GM23338 (cell line): ENCODE data around the gene HACD1. TPM values are rescaled to one million over a fixed set of nuclear protein-coding genes. Genes with fewer than 3 reads are reported as not detected.

Source experiments
- ATAC-seq: fragments of 200-7000 bp; cut with Tn5 transposase; 3 replicates; pipeline ENCODE4 v1.9.1; 2020
- DNase-seq: peaks from one replicate; pipeline ENCODE4 v3.0.0-alpha.2; 2015; ENCODE audit warnings: low spot score
- H2AFZ ChIP-seq: fragments of 200-600 bp; sonication (generic); 2 replicates; pipeline ENCODE4 v1.8.0; 2016; ENCODE audit warnings: antibody characterized with exemption, mild to moderate bottlenecking, moderate library complexity
- H3F3A ChIP-seq: fragments of 200-600 bp; sonication (generic); replicated peaks from 2 replicates; pipeline ENCODE4 v1.8.0; 2017; ENCODE audit warnings: antibody characterized with exemption, mixed run types, low read depth
- H3K27ac ChIP-seq: fragments of 200-600 bp; sonication (generic); 2 replicates; pipeline ENCODE4 v1.6.1; 2016; ENCODE audit warnings: low read depth
- H3K27me3 ChIP-seq: fragments of 200-600 bp; sonication (generic); 2 replicates; pipeline ENCODE4 v1.8.0; 2016; ENCODE audit warnings: mild to moderate bottlenecking, mixed run types, moderate library complexity; ENCODE audit not compliant: insufficient read depth
- H3K36me3 ChIP-seq: fragments of 200-600 bp; sonication (generic); 2 replicates; pipeline ENCODE4 v1.8.0; 2016; ENCODE audit warnings: mild to moderate bottlenecking; ENCODE audit not compliant: insufficient read depth
- H3K4me1 ChIP-seq: fragments of 200-600 bp; sonication (generic); 2 replicates; pipeline ENCODE4 v1.8.0; 2016; ENCODE audit warnings: mild to moderate bottlenecking, moderate library complexity; ENCODE audit not compliant: insufficient read depth
- H3K4me2 ChIP-seq: fragments of 200-600 bp; sonication (generic); 2 replicates; pipeline ENCODE4 v1.7.1; 2017; ENCODE audit warnings: mixed run types
- H3K4me3 ChIP-seq: fragments of 200-600 bp; sonication (generic); 2 replicates; pipeline ENCODE4 v1.6.1; 2016; ENCODE audit warnings: mixed run types
- H3K79me2 ChIP-seq: fragments of 200-600 bp; sonication (generic); replicated peaks from 2 replicates; pipeline ENCODE4 v1.8.0; 2017; ENCODE audit warnings: mild to moderate bottlenecking; ENCODE audit not compliant: insufficient read depth
- H3K9me2 ChIP-seq: fragments of 200-600 bp; sonication (generic); 2 replicates; pipeline ENCODE4 v1.8.0; 2017; ENCODE audit not compliant: insufficient read depth
- H4K20me1 ChIP-seq: fragments of 200-600 bp; sonication (generic); replicated peaks from 2 replicates; pipeline ENCODE4 v1.8.0; 2017; ENCODE audit warnings: mild to moderate bottlenecking; ENCODE audit not compliant: insufficient read depth
- H3K27ac Mint-ChIP-seq: 2 replicates; pipeline ENCODE4 v1.8.0; 2020; ENCODE audit warnings: inconsistent platforms, mild to moderate bottlenecking, moderate library complexity, mixed read lengths
- H3K27me3 Mint-ChIP-seq: 3 replicates; pipeline ENCODE4 v1.8.0; 2022; ENCODE audit warnings: low read depth, mild to moderate bottlenecking, moderate library complexity, mixed read lengths, inconsistent platforms; ENCODE audit not compliant: insufficient read depth, poor library complexity
- H3K36me3 Mint-ChIP-seq: 3 replicates; pipeline ENCODE4 v1.8.0; 2021; ENCODE audit warnings: low read depth, mild to moderate bottlenecking, inconsistent platforms, moderate library complexity, mixed read lengths
- H3K4me1 Mint-ChIP-seq: 3 replicates; pipeline ENCODE4 v1.8.0; 2020; ENCODE audit warnings: mild to moderate bottlenecking, inconsistent platforms, mixed read lengths
- H3K4me3 Mint-ChIP-seq: 3 replicates; pipeline ENCODE4 v1.8.0; 2021; ENCODE audit warnings: moderate library complexity, mild to moderate bottlenecking, inconsistent platforms, mixed read lengths
- H3K9me3 Mint-ChIP-seq: 3 replicates; pipeline ENCODE4 v1.8.0; 2020; ENCODE audit warnings: moderate library complexity, mild to moderate bottlenecking, inconsistent platforms, mixed read lengths
- CREB1 ChIP-seq: fragments of 250-450 bp; sonication (Bioruptor Pico); IDR thresholded peaks from 2 replicates; pipeline ENCODE4 v1.5.0; 2020; ENCODE audit warnings: low read depth, mild to moderate bottlenecking, moderate library complexity
- ETS1 ChIP-seq: IDR thresholded peaks from 2 replicates; pipeline ENCODE4 v1.6.1; 2016; ENCODE audit warnings: antibody characterized with exemption
- EZH2 ChIP-seq: fragments of 200-600 bp; sonication (generic); IDR thresholded peaks from one replicate; pipeline ENCODE4 v1.8.0; 2017; ENCODE audit warnings: antibody characterized with exemption, mild to moderate bottlenecking, low read depth; ENCODE audit not compliant: unreplicated experiment
- EZH2phosphoT487 ChIP-seq: fragments of 200-600 bp; sonication (generic); IDR thresholded peaks from one replicate; pipeline ENCODE4 v1.8.1; 2018; ENCODE audit warnings: antibody characterized with exemption; ENCODE audit not compliant: unreplicated experiment
- JUNB ChIP-seq: IDR thresholded peaks from one replicate; pipeline ENCODE4 v1.6.1; 2016; ENCODE audit warnings: antibody characterized with exemption; ENCODE audit not compliant: unreplicated experiment
- NANOG ChIP-seq: IDR thresholded peaks from 2 replicates; pipeline ENCODE4 v1.6.1; 2016; ENCODE audit warnings: antibody characterized with exemption, borderline replicate concordance
- POLR2AphosphoS5 ChIP-seq: IDR thresholded peaks from 2 replicates; pipeline ENCODE4 v1.6.1; 2016; ENCODE audit warnings: antibody characterized with exemption, low read depth
- REST ChIP-seq: IDR thresholded peaks from one replicate; pipeline ENCODE4 v1.6.1; 2018; ENCODE audit warnings: antibody characterized with exemption; ENCODE audit not compliant: unreplicated experiment
- STAT1 ChIP-seq: IDR thresholded peaks from one replicate; pipeline ENCODE4 v1.6.1; 2016; ENCODE audit warnings: antibody characterized with exemption; ENCODE audit not compliant: unreplicated experiment
- ZNF114 ChIP-seq: fragments of 250-450 bp; sonication (Bioruptor Pico); IDR thresholded peaks from 2 replicates; pipeline ENCODE4 v1.5.0; 2020; ENCODE audit warnings: mild to moderate bottlenecking, moderate library complexity
- ZNF331 ChIP-seq: fragments of 250-450 bp; sonication (Bioruptor Pico); IDR thresholded peaks from 2 replicates; pipeline ENCODE4 v1.5.0; 2020; ENCODE audit warnings: low read depth, mild to moderate bottlenecking, moderate library complexity
- polyA plus RNA-seq: library from polyadenylated mRNA; unstranded; fragments of >200 nt; fragmentation: Nextera tagmentation; extraction: Ambion mirVana; gene quantifications from 2 replicates; pipeline ENCODE4 v1.2.1, GENCODE V29; 2016
- total RNA-seq: library from RNA; depleted of rRNA; stranded (reverse); fragments of >200 nt; shearing (Covaris generic); gene quantifications from 2 replicates; pipeline ENCODE4 v1.2.3, GENCODE V29; 2014
- TF ChIP-seq, protein P1 (sequence below), 2 experiments: fragments of 200-600 bp in 1 of 2; sonication (generic) in 1 of 2; conservative IDR thresholded peaks; 2 replicates each; pipeline versions ENCODE4 v1.5.1 to v1.6.1; 2016 to 2017; ENCODE audit warnings: antibody characterized with exemption in 2 of 2, low read depth in 2 of 2, mild to moderate bottlenecking in 2 of 2, moderate library complexity in 1 of 2
- TF ChIP-seq, protein P2 (sequence below): fragments of 250-450 bp; sonication (Bioruptor Pico); IDR thresholded peaks from 2 replicates; pipeline ENCODE4 v1.5.0; 2020; ENCODE audit warnings: mild to moderate bottlenecking, moderate library complexity

The HACD1 gene
- total and polyA plus RNA-seq, 2 experiments from 2014 or later: 32.2 to 66.2 TPM

DNA sequence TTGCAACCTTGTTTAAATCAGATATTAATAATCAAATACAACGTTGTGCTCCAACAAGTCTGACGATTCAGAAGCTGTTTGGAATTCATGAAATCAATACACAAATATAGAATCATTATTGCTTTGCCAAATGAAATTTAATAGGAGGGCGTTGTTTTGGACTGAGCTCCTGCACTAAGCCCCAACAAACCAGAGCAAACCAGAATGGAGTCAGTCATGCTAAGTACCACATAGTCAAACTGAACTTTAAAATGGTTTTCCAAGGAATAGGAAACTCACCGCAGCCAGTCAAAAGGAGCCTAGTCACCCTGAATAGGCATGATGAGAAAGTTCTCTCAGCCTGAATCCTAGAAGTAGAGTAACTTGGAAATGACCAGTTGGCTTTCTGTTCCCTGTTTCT lies 53.7 kb downstream of the HACD1 start:
- H3K27ac ChIP-seq: no peak overlapping the region
- H3K4me2 ChIP-seq: no peak overlapping the region
- no peak for TF ChIP-seq ETS1
- TF ChIP-seq EZH2phosphoT487: no peak
- no peak for TF ChIP-seq EZH2
- TF ChIP-seq JUNB: no peak
- TF ChIP-seq, protein P1, sequence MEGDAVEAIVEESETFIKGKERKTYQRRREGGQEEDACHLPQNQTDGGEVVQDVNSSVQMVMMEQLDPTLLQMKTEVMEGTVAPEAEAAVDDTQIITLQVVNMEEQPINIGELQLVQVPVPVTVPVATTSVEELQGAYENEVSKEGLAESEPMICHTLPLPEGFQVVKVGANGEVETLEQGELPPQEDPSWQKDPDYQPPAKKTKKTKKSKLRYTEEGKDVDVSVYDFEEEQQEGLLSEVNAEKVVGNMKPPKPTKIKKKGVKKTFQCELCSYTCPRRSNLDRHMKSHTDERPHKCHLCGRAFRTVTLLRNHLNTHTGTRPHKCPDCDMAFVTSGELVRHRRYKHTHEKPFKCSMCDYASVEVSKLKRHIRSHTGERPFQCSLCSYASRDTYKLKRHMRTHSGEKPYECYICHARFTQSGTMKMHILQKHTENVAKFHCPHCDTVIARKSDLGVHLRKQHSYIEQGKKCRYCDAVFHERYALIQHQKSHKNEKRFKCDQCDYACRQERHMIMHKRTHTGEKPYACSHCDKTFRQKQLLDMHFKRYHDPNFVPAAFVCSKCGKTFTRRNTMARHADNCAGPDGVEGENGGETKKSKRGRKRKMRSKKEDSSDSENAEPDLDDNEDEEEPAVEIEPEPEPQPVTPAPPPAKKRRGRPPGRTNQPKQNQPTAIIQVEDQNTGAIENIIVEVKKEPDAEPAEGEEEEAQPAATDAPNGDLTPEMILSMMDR (conservative IDR thresholded peaks at IDR 0.05; ENCODE audit: low read depth in 2 of 2): no peak
- no peak for TF ChIP-seq CREB1 (CRISPR knock-in tag)
- no peak for TF ChIP-seq NANOG
- TF ChIP-seq POLR2AphosphoS5: no peak
- no peak for TF ChIP-seq ZNF114
- no peak for TF ChIP-seq ZNF331 (CRISPR knock-in tag)
- TF ChIP-seq STAT1: no peak
- no peak for TF ChIP-seq REST
- TF ChIP-seq, protein P2, sequence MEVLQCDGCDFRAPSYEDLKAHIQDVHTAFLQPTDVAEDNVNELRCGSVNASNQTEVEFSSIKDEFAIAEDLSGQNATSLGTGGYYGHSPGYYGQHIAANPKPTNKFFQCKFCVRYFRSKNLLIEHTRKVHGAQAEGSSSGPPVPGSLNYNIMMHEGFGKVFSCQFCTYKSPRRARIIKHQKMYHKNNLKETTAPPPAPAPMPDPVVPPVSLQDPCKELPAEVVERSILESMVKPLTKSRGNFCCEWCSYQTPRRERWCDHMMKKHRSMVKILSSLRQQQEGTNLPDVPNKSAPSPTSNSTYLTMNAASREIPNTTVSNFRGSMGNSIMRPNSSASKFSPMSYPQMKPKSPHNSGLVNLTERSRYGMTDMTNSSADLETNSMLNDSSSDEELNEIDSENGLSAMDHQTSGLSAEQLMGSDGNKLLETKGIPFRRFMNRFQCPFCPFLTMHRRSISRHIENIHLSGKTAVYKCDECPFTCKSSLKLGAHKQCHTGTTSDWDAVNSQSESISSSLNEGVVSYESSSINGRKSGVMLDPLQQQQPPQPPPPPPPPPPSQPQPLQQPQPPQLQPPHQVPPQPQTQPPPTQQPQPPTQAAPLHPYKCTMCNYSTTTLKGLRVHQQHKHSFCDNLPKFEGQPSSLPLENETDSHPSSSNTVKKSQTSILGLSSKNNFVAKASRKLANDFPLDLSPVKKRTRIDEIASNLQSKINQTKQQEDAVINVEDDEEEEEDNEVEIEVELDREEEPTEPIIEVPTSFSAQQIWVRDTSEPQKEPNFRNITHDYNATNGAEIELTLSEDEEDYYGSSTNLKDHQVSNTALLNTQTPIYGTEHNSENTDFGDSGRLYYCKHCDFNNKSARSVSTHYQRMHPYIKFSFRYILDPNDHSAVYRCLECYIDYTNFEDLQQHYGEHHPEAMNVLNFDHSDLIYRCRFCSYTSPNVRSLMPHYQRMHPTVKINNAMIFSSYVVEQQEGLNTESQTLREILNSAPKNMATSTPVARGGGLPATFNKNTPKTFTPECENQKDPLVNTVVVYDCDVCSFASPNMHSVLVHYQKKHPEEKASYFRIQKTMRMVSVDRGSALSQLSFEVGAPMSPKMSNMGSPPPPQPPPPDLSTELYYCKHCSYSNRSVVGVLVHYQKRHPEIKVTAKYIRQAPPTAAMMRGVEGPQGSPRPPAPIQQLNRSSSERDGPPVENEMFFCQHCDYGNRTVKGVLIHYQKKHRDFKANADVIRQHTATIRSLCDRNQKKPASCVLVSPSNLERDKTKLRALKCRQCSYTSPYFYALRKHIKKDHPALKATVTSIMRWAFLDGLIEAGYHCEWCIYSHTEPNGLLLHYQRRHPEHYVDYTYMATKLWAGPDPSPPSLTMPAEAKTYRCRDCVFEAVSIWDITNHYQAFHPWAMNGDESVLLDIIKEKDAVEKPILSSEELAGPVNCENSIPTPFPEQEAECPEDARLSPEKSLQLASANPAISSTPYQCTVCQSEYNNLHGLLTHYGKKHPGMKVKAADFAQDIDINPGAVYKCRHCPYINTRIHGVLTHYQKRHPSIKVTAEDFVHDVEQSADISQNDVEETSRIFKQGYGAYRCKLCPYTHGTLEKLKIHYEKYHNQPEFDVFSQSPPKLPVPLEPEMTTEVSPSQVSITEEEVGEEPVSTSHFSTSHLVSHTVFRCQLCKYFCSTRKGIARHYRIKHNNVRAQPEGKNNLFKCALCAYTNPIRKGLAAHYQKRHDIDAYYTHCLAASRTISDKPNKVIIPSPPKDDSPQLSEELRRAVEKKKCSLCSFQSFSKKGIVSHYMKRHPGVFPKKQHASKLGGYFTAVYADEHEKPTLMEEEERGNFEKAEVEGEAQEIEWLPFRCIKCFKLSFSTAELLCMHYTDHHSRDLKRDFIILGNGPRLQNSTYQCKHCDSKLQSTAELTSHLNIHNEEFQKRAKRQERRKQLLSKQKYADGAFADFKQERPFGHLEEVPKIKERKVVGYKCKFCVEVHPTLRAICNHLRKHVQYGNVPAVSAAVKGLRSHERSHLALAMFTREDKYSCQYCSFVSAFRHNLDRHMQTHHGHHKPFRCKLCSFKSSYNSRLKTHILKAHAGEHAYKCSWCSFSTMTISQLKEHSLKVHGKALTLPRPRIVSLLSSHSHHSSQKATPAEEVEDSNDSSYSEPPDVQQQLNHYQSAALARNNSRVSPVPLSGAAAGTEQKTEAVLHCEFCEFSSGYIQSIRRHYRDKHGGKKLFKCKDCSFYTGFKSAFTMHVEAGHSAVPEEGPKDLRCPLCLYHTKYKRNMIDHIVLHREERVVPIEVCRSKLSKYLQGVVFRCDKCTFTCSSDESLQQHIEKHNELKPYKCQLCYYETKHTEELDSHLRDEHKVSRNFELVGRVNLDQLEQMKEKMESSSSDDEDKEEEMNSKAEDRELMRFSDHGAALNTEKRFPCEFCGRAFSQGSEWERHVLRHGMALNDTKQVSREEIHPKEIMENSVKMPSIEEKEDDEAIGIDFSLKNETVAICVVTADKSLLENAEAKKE (CRISPR knock-in tag): no peak
- Mint-ChIP-seq H3K36me3 (no peaks in the 10 kb centered on the region), H3K4me3 (no peak overlapping the region), H3K27ac (no peak overlapping the region), H3K27me3 (no peaks in the 10 kb centered on the region), H3K4me1 (peaks cover 16% of the 10 kb centered on the region), H3K9me3 (no peaks in the 10 kb centered on the region)
- H2AFZ ChIP-seq: no peak overlapping the region
- no peaks in the 10 kb centered on the region for H3K79me2 ChIP-seq
- H3K27me3 ChIP-seq: no peaks in the 10 kb centered on the region
- H3K36me3 ChIP-seq: no peaks in the 10 kb centered on the region
- DNase-seq (peak; percentile 6), ATAC-seq (no peak)
- peaks cover 29% of the 10 kb centered on the region; the same call in 1 of the 2 replicates for H3K4me1 ChIP-seq
- no peaks in the 10 kb centered on the region for H4K20me1 ChIP-seq
- H3K9me2 ChIP-seq: no peaks in the 10 kb centered on the region
- H3K4me3 ChIP-seq: no peak overlapping the region
- no peaks in the 10 kb centered on the region for H3F3A ChIP-seq
